ENCODE data around the gene MLH3.

MLH3 gene

DNA sequence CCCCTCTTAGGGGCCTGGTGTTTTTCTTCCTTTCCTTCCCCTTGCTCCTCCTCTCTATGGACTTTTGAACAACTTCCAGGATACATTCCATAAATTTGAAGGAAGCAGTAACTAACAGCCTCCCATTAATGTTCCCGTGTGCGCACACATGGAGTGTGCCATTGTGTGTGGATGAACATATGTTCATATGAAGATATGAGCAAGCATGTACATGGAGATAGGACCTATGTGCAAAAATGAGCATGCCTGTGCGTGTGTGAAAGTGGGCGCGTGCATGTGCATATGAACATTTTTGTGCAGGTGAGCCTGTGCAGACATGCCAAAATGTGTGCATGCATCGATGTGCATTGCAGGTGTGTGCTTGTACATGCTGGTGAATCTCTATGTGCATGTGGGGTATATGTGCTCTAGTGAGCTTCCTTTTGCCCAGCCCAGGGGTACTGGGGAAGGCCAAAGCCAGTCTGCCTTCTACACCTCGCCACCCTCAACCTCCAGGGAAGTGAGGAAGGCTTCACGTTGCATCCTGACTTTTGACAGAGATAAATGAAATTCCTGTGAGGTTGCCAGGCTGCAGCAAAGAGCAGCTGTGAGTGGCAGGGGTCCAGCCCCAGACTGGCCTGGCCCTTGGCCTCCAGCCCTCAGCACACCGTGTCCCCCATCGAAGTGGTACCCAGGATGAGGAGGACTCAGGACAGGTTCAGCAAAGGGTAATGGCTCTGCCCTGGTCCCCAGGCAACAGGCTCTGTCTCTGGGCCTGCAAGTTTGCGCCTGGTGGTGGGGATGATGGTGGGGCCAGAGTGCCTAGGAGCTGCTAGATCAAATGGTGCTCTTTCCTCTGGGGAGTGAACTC lies 74.8 kb downstream of the MLH3 start:
- Histone ChIP-seq H3K4me1 (ENCODE audit: insufficient read depth, low read length) (peaks cover 5% of the 10 kb centered on the region), H3K9me3 (ENCODE audit: low read length) (no peaks in the 10 kb centered on the region), H3K9ac (ENCODE audit: low read length) (no peak overlapping the region), H3K36me3 (ENCODE audit: insufficient read depth, low read length) (no peaks in the 10 kb centered on the region), H3K27ac (ENCODE audit: low read depth, low read length) (no peak overlapping the region), H3K27me3 (ENCODE audit: control insufficient read depth in 1 of 2, insufficient read depth in 2 of 2, low read length in 2 of 2) (no peaks in the 10 kb centered on the region), H3K4me3 (ENCODE audit: low read depth in 1 of 2, low read length in 2 of 2) (no peak overlapping the region)

DNA sequence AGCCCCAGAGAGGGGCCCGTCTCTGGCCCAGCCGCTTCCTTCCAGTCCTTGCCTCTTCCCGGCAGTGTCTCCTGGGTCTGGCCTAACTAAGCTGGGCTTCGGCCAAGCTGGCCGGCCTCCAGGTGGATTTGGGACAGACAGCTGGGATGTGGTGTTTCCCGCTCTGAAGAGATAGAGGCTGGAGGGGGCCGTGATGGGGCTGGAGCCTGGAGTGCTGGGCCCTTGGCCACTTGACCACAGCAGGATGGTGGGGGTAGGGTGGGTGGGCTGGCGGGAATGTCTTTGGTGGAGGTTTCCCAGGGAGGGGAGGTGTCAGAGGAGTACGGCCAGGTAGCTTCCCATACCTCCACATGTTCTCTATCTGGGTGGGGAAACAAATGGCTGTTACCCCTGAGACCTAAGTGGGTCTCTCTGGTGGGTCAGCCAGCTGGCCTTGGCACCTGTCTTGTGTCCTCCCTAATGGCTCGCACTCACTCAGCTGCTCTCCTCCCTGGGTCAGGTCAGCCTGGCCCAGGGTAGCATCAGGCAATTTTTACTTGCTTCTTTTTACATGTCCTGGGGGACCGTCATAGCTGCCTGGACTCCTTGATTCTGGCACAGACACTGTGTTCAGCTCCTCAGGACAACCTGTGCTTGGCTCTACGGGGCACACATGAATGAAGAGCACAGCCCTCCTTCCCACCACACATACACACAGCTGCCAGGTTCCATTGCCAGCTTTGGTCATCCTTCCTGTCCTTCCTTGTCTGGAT lies 76.0 kb downstream of the MLH3 start:
- Histone ChIP-seq H3K27ac (ENCODE audit: low read depth, low read length) (no peak overlapping the region), H3K4me1 (ENCODE audit: insufficient read depth, low read length) (peaks cover 5% of the 10 kb centered on the region), H3K4me3 (ENCODE audit: low read depth in 1 of 2, low read length in 2 of 2) (no peak overlapping the region), H3K9ac (ENCODE audit: low read length) (no peak overlapping the region), H3K36me3 (ENCODE audit: insufficient read depth, low read length) (no peaks in the 10 kb centered on the region), H3K27me3 (ENCODE audit: control insufficient read depth in 1 of 2, insufficient read depth in 2 of 2, low read length in 2 of 2) (no peaks in the 10 kb centered on the region), H3K9me3 (ENCODE audit: low read length) (no peaks in the 10 kb centered on the region)

DNA sequence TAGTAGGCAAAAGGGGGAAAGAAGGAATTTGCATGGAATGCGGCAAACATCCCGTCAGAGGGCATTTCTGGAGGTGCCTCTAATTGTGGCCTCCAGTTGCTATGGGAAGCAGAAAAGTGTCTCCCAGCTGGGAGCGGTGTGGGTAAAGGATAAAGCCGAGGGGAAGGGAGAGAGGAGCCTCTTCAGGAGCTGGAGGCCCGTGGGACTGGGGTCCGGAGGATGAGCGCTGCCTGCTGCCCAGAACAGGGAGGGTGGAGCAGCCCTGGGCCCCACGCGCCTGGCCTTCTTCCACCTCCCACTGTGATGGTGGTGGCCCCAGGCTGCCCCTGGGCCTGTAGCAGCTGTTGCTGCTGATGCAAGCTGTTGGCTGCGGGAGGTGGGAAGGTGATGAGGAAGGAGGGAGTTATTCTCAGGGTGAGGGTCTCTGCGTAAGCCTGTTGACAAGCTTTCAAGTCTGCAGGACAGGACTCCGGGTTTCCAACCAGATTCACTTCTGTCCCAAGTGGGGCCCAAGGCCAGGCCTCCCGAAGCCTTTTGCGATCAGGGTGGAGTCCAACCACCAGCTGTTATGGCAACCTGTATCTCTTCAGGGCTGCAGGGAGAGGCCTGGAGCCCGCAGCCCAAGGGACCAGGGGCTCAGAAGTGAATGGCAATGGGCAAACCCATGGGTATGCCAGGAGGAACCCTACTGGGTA lies 76.8 kb downstream of the MLH3 start:
- Histone ChIP-seq H3K4me1 (ENCODE audit: insufficient read depth, low read length) (peaks cover 5% of the 10 kb centered on the region), H3K36me3 (ENCODE audit: insufficient read depth, low read length) (no peaks in the 10 kb centered on the region), H3K27me3 (ENCODE audit: control insufficient read depth in 1 of 2, insufficient read depth in 2 of 2, low read length in 2 of 2) (no peaks in the 10 kb centered on the region), H3K9ac (ENCODE audit: low read length) (no peak overlapping the region), H3K27ac (ENCODE audit: low read depth, low read length) (peak overlapping the region; percentile 44), H3K4me3 (ENCODE audit: low read depth in 1 of 2, low read length in 2 of 2) (no peak overlapping the region), H3K9me3 (ENCODE audit: low read length) (no peaks in the 10 kb centered on the region)

DNA sequence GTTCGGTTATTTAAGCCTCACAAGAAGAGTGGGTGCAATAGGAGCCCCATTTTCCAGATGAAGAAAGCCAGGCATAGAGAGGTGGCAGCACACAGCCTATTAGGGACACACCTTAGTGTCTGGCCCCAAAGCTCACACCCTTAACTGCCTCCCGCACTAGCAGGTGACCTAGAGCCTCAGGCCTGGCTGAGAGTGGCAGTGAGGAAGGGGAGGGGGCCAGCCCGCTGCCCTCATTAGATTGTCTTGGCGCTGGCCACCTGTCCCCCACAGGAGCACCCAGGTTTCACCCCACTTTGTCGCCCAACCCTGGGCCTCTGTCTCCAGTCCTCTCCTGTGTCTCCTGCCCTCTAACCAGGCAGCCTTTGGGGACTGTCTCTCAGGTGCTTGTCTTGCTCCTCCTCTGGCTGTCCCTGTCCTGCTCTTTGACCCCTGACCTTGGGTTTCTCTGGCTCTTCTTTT lies 77.3 kb downstream of the MLH3 start:
- H3K36me3 ChIP-seq (ENCODE audit: insufficient read depth, low read length), result no peaks in the 10 kb centered on the region
- no peaks in the 10 kb centered on the region for H3K27me3 ChIP-seq (ENCODE audit: control insufficient read depth in 1 of 2, insufficient read depth in 2 of 2, low read length in 2 of 2)
- H3K27ac ChIP-seq (ENCODE audit: low read depth, low read length), result peak overlapping the region; percentile 44
- peaks cover 5% of the 10 kb centered on the region for H3K4me1 ChIP-seq (ENCODE audit: insufficient read depth, low read length)
- no peak overlapping the region for H3K4me3 ChIP-seq (ENCODE audit: low read depth in 1 of 2, low read length in 2 of 2)
- H3K9ac ChIP-seq (ENCODE audit: low read length), result no peak overlapping the region
- H3K9me3 ChIP-seq (ENCODE audit: low read length), result no peaks in the 10 kb centered on the region

DNA sequence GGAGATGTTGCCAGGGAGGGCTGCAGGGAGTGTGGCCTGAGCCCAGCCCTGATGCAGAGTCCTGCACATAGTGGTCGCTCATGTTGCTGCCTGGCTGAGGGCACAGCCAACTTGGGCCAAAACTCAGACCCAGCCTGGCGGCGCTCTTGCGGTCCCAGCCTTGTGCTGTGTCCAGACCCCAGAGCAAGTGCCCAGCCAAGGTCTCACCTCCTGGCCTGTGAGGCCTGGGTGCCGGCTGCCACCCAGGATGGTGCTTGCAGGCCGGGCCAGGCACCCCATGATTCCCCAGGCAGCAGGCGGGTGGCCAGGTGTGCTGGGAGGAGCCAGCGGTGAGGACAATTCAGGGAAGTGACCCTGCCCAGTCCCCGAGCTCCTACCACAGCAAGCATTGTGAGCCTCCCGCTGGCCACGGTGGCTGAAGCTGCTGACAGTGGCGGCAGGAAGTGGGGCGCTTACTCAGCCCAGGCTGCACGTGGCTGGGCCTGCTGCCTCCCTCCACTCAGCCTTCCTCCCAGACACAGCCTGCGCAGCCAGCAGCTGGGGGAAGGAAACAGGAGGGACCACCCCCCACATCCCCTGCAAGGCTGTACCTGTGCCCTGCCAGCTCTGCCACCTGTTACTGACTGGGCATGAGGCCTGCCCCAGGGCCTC lies 78.1 kb downstream of the MLH3 start:
- no peaks in the 10 kb centered on the region for H3K27me3 ChIP-seq (ENCODE audit: control insufficient read depth in 1 of 2, insufficient read depth in 2 of 2, low read length in 2 of 2)
- no peaks in the 10 kb centered on the region for H3K9me3 ChIP-seq (ENCODE audit: low read length)
- H3K9ac ChIP-seq (ENCODE audit: low read length), result no peak overlapping the region
- no peaks in the 10 kb centered on the region for H3K36me3 ChIP-seq (ENCODE audit: insufficient read depth, low read length)
- H3K4me3 ChIP-seq (ENCODE audit: low read depth in 1 of 2, low read length in 2 of 2), result no peak overlapping the region
- no peak overlapping the region for H3K27ac ChIP-seq (ENCODE audit: low read depth, low read length)
- peaks cover 5% of the 10 kb centered on the region for H3K4me1 ChIP-seq (ENCODE audit: insufficient read depth, low read length)

DNA sequence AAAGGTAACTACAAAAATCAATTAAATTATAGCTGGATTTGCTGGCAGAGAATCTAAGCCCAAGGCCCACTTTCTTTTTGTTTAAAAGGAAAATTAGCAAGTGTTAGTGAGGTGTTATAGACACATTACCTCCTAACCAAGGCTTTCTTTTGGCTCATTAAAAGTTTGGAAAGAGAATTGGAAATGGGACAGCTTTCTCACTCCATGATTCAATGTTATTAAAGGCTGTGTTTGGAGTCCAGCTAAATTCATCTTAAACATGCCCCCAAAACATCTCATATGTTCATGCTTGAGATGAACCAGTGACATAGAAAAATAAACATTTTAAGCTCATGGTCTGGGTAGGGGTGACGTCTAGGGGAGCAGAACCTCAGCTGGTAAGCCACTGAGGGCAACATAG lies 82.5 kb downstream of the MLH3 start:
- Histone ChIP-seq H3K4me1 (ENCODE audit: insufficient read depth, low read length) (no peaks in the 10 kb centered on the region), H3K27me3 (ENCODE audit: control insufficient read depth in 1 of 2, insufficient read depth in 2 of 2, low read length in 2 of 2) (no peaks in the 10 kb centered on the region), H3K9me3 (ENCODE audit: low read length) (no peaks in the 10 kb centered on the region), H3K4me3 (ENCODE audit: low read depth in 1 of 2, low read length in 2 of 2) (no peak overlapping the region), H3K9ac (ENCODE audit: low read length) (no peak overlapping the region), H3K27ac (ENCODE audit: low read depth, low read length) (no peak overlapping the region), H3K36me3 (ENCODE audit: insufficient read depth, low read length) (no peaks in the 10 kb centered on the region)

DNA sequence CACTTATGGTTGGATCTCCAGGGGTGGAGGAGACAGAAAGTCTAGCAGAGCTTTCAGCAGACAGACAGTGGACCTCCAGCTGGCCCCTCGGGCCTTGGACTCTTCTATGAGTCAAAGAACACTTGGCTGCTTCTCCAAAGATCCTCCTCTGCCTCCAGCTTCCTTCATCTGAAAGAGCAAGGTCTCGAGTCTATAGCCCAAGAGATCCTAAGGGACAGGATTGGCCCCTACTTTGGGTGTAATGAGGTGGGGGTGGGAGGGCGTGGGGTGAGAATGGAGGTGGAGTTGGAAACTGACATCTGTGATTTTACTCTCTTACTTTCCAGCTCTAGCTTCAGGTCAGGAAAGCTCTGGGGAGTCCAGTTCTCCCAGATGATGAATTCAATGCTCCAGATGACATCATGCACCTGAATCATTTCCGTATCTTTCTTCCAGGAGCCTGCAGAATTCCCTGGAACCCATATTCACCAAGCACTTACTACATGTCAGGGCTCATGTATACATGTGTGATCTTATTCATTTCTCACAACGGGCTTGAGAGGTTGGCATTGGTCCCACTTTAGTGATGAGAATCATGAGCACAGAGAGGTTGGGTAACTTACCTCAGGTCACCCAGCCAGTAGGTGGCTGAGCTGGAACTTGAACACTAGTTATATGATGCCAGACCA lies 85.6 kb downstream of the MLH3 start:
- H3K9me3 ChIP-seq (ENCODE audit: low read length), result no peaks in the 10 kb centered on the region
- H3K27ac ChIP-seq (ENCODE audit: low read depth, low read length), result no peak overlapping the region
- no peaks in the 10 kb centered on the region for H3K36me3 ChIP-seq (ENCODE audit: insufficient read depth, low read length)
- H3K9ac ChIP-seq (ENCODE audit: low read length), result no peak overlapping the region
- no peaks in the 10 kb centered on the region for H3K27me3 ChIP-seq (ENCODE audit: control insufficient read depth in 1 of 2, insufficient read depth in 2 of 2, low read length in 2 of 2)
- H3K4me1 ChIP-seq (ENCODE audit: insufficient read depth, low read length), result no peaks in the 10 kb centered on the region
- H3K4me3 ChIP-seq (ENCODE audit: low read depth in 1 of 2, low read length in 2 of 2), result no peak overlapping the region

DNA sequence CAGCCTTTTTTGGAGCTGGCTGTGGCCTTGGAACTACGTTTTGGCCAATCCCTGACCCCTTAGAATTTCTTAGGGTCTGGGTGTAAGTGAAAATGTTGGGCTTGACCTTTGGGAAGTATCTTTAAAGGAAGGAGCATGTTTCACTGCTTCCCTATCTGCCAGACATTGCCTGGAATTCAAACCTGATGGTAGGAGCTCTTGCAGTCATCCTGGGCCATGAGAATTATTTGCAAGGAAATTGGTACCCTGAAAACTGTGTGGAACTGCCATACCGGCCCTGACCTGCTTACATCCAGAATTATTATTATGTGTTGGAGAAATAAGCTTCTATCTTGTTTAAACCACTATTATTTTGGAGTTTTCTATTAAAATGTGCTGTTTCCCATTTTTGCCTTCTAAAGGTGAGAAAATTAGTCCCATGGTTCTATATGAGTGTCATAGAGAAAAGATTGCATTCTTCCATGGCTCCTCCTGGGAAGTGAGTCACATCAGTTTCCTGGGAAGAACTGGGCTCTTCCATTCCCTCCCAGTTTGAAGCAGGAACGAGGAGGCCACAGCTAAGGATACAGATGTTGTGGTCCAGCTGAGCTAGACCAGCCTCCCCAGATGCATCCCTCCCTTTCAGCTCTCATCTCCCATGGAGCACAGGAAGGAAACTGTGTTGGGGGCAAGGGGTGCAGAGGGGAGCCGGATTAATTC lies 86.3 kb downstream of the MLH3 start:
- no peak overlapping the region for H3K27ac ChIP-seq (ENCODE audit: low read depth, low read length)
- H3K27me3 ChIP-seq (ENCODE audit: control insufficient read depth in 1 of 2, insufficient read depth in 2 of 2, low read length in 2 of 2), result no peaks in the 10 kb centered on the region
- H3K9me3 ChIP-seq (ENCODE audit: low read length), result no peaks in the 10 kb centered on the region
- H3K36me3 ChIP-seq (ENCODE audit: insufficient read depth, low read length), result no peaks in the 10 kb centered on the region
- H3K4me1 ChIP-seq (ENCODE audit: insufficient read depth, low read length), result no peaks in the 10 kb centered on the region
- no peak overlapping the region for H3K9ac ChIP-seq (ENCODE audit: low read length)
- no peak overlapping the region for H3K4me3 ChIP-seq (ENCODE audit: low read depth in 1 of 2, low read length in 2 of 2)

Data from muscle layer of colon (tissue), 2 donors.